ENCODE results near the gene ZNF423. TPM values are rescaled to one million over a fixed set of nuclear protein-coding genes. Genes with fewer than 3 reads are reported as not detected.

Gene ZNF423
- total RNA-seq, 1 donor from 2014 or later: 10.6 TPM

DNA sequence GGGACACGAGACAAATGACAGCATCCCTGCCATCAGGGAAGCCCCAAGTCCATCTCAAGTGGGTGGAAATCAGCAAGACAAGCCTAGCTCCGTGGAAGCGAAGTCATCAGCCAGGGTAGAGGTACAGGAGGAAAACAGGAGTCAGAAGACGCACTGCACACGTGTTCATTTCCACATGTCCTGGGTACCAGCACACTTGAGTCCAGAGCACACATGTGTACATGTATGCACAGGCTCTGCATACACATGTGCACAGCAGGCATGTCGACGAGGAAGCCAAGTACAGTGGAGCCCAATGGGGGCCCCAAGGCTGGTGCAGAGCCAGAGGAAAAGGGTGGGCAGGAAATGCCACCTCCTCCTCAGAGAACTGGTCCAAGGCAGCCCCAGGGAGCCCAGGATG lies 75.9 kb downstream of the ZNF423 start:
- Histone ChIP-seq H3K79me2 (ENCODE audit: insufficient read depth, low read length) (no peaks in the 10 kb centered on the region), H3K4me2 (ENCODE audit: low read length) (no peak overlapping the region), H2AFZ (ENCODE audit: low read depth, low read length) (no peak overlapping the region), H4K20me1 (ENCODE audit: insufficient read depth, low read length) (no peaks in the 10 kb centered on the region), H3K27me3 (ENCODE audit: insufficient read depth, low read length) (no peaks in the 10 kb centered on the region), H3K9me3 (ENCODE audit: insufficient read depth, low read depth, low read length) (no peaks in the 10 kb centered on the region), H3K9ac (ENCODE audit: low read length) (no peak overlapping the region), H3K4me3 (ENCODE audit: insufficient read depth, low read depth, low read length) (no peak overlapping the region), H3K36me3 (ENCODE audit: insufficient read depth, low read length) (no peaks in the 10 kb centered on the region), H3K4me1 (ENCODE audit: insufficient read depth, low read length) (peaks cover 6% of the 10 kb centered on the region), H3K27ac (ENCODE audit: low read depth, low read length) (no peak overlapping the region)
- Mint-ChIP-seq H3K9me3 (ENCODE audit: unreplicated experiment) (no peaks in the 10 kb centered on the region), H3K4me3 (ENCODE audit: unreplicated experiment) (no peak overlapping the region), H3K4me1 (ENCODE audit: low read depth, unreplicated experiment) (peaks cover 5% of the 10 kb centered on the region), H3K27me3 (ENCODE audit: low read depth, unreplicated experiment) (no peaks in the 10 kb centered on the region), H3K36me3 (ENCODE audit: low read depth, unreplicated experiment) (peaks cover 1% of the 10 kb centered on the region), H3K27ac (ENCODE audit: unreplicated experiment) (no peak overlapping the region)
- DNase-seq (ENCODE audit: low read depth) (no peak), FAIRE-seq (no peak)
- no peak for TF ChIP-seq EZH2 (IDR thresholded peaks at IDR 0.05; ENCODE audit: insufficient read depth, low read length)
- TF ChIP-seq, protein P1, sequence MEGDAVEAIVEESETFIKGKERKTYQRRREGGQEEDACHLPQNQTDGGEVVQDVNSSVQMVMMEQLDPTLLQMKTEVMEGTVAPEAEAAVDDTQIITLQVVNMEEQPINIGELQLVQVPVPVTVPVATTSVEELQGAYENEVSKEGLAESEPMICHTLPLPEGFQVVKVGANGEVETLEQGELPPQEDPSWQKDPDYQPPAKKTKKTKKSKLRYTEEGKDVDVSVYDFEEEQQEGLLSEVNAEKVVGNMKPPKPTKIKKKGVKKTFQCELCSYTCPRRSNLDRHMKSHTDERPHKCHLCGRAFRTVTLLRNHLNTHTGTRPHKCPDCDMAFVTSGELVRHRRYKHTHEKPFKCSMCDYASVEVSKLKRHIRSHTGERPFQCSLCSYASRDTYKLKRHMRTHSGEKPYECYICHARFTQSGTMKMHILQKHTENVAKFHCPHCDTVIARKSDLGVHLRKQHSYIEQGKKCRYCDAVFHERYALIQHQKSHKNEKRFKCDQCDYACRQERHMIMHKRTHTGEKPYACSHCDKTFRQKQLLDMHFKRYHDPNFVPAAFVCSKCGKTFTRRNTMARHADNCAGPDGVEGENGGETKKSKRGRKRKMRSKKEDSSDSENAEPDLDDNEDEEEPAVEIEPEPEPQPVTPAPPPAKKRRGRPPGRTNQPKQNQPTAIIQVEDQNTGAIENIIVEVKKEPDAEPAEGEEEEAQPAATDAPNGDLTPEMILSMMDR (IDR thresholded peaks at IDR 0.05; ENCODE audit: insufficient read depth, low read depth, low read length): no peak

DNA sequence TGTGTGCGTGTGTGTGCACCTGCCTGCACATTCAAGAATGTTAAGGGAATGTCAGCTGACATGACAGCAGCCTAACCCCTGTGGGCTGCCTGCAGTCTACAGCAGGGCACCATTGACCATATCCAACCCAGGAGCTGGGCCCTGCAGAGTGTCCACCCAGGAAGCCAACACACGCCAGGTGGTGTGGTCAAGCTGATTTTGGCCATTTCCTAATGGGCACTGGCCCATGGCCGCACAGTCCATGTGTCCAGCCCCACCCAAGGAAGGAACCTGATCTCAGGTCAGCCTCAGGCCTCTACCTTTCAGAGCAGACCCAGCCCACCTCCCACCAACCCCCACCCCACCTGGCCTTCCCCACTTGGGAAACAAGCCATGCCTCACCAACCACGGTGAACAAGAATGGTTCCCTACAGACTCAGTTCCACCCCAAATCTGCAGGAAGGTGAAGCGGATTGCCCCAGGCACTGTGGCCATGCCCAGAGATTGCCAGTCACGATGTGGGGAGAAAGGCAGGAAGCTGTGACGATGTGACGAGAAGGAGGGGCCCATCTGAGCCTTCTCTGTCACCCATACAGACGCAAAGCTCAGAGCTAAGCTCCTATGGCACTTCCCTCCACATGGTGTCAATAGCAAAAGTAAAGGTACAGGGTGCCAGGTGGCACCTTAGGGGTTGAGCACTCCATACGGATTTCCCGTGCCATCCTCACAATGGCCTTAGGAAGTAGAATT lies 77.5 kb downstream of the ZNF423 start:
- Histone ChIP-seq H3K36me3 (ENCODE audit: insufficient read depth, low read length) (no peaks in the 10 kb centered on the region), H3K4me3 (ENCODE audit: insufficient read depth, low read depth, low read length) (no peak overlapping the region), H3K9me3 (ENCODE audit: insufficient read depth, low read depth, low read length) (no peaks in the 10 kb centered on the region), H3K27ac (ENCODE audit: low read depth, low read length) (no peak overlapping the region), H3K4me2 (ENCODE audit: low read length) (no peak overlapping the region), H3K4me1 (ENCODE audit: insufficient read depth, low read length) (peaks cover 13% of the 10 kb centered on the region), H3K27me3 (ENCODE audit: insufficient read depth, low read length) (no peaks in the 10 kb centered on the region), H4K20me1 (ENCODE audit: insufficient read depth, low read length) (no peaks in the 10 kb centered on the region), H2AFZ (ENCODE audit: low read depth, low read length) (no peak overlapping the region), H3K9ac (ENCODE audit: low read length) (no peak overlapping the region), H3K79me2 (ENCODE audit: insufficient read depth, low read length) (no peaks in the 10 kb centered on the region)
- no peak overlapping the region for H3K4me3 Mint-ChIP-seq (ENCODE audit: unreplicated experiment)
- H3K36me3 Mint-ChIP-seq (ENCODE audit: low read depth, unreplicated experiment): no peaks in the 10 kb centered on the region
- TF ChIP-seq EZH2 (IDR thresholded peaks at IDR 0.05; ENCODE audit: insufficient read depth, low read length): no peak
- TF ChIP-seq, protein P1 (IDR thresholded peaks at IDR 0.05; ENCODE audit: insufficient read depth, low read depth, low read length): no peak
- no peak overlapping the region for H3K27ac Mint-ChIP-seq (ENCODE audit: unreplicated experiment)
- peaks cover 7% of the 10 kb centered on the region for H3K4me1 Mint-ChIP-seq (ENCODE audit: low read depth, unreplicated experiment)
- FAIRE-seq (no peak), DNase-seq (ENCODE audit: low read depth) (no peak)
- no peaks in the 10 kb centered on the region for H3K27me3 Mint-ChIP-seq (ENCODE audit: low read depth, unreplicated experiment)
- no peaks in the 10 kb centered on the region for H3K9me3 Mint-ChIP-seq (ENCODE audit: unreplicated experiment)

DNA sequence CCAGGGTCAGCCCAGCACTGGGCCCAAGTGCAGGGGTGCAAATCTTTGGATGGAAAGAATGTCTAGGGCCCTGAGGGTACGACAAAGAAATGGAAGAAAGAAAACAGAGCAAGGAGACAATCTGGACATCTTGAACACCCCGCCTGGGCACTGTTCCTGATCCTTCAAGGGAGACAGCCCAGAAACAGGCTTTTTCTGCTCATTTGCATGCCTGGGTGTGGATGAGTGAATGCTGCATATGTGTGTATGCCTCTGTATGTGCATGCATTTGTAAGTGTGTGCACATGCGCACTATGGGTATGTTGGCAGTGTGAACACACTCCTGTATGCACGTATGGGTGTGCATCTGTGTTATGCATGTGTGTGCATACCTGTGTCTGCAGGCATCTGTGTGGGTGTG lies 79.2 kb downstream of the ZNF423 start:
- Histone ChIP-seq H2AFZ (ENCODE audit: low read depth, low read length) (no peak overlapping the region), H3K4me1 (ENCODE audit: insufficient read depth, low read length) (peaks cover 13% of the 10 kb centered on the region), H3K9me3 (ENCODE audit: insufficient read depth, low read depth, low read length) (no peaks in the 10 kb centered on the region), H3K36me3 (ENCODE audit: insufficient read depth, low read length) (no peaks in the 10 kb centered on the region), H3K4me3 (ENCODE audit: insufficient read depth, low read depth, low read length) (no peak overlapping the region), H3K79me2 (ENCODE audit: insufficient read depth, low read length) (no peaks in the 10 kb centered on the region), H3K4me2 (ENCODE audit: low read length) (no peak overlapping the region), H3K27ac (ENCODE audit: low read depth, low read length) (no peak overlapping the region), H4K20me1 (ENCODE audit: insufficient read depth, low read length) (no peaks in the 10 kb centered on the region), H3K9ac (ENCODE audit: low read length) (no peak overlapping the region), H3K27me3 (ENCODE audit: insufficient read depth, low read length) (no peaks in the 10 kb centered on the region)
- TF ChIP-seq EZH2 (IDR thresholded peaks at IDR 0.05; ENCODE audit: insufficient read depth, low read length): no peak
- TF ChIP-seq, protein P1 (IDR thresholded peaks at IDR 0.05; ENCODE audit: insufficient read depth, low read depth, low read length): no peak
- no peak overlapping the region for H3K4me3 Mint-ChIP-seq (ENCODE audit: unreplicated experiment)
- peaks cover 7% of the 10 kb centered on the region for H3K4me1 Mint-ChIP-seq (ENCODE audit: low read depth, unreplicated experiment)
- FAIRE-seq (no peak), DNase-seq (ENCODE audit: low read depth) (no peak)
- no peak overlapping the region for H3K27ac Mint-ChIP-seq (ENCODE audit: unreplicated experiment)
- peaks cover 3% of the 10 kb centered on the region for H3K27me3 Mint-ChIP-seq (ENCODE audit: low read depth, unreplicated experiment)
- no peaks in the 10 kb centered on the region for H3K9me3 Mint-ChIP-seq (ENCODE audit: unreplicated experiment)
- no peaks in the 10 kb centered on the region for H3K36me3 Mint-ChIP-seq (ENCODE audit: low read depth, unreplicated experiment)

Measured in astrocyte (in vitro differentiated cells and primary cell).